Measurements from ENCODE around the gene GREB1L. TPM values are rescaled to one million over a fixed set of nuclear protein-coding genes. Genes with fewer than 3 reads are reported as not detected.

GREB1L gene
- total and polyA plus RNA-seq, 9 of the 15 experiments (the other 6 are each of a cell fraction or from before 2014, with no cell fraction given) = 0.03 TPM; not detected in 8

GRCh38 chr18:21489919-21490495, 248.0 kb downstream of the GREB1L start (continued):
- TF ChIP-seq CLOCK (CRISPR knock-in tag; IDR thresholded peaks at IDR 0.05; ENCODE audit: borderline replicate concordance) (no peak), ETV5 (CRISPR knock-in tag; IDR thresholded peaks at IDR 0.05; ENCODE audit: low read depth) (no peak), JUND (IDR thresholded peaks at IDR 0.05; ENCODE audit: borderline replicate concordance, low read depth, low read length) (peak; percentile 69), JUND (tag; IDR thresholded peaks at IDR 0.05; ENCODE audit: borderline replicate concordance, low read depth, low read length) (peak; percentile 81; the same call in 2 of the 3 replicates), POLR2A (conservative IDR thresholded peaks at IDR 0.05) (no peak), ZBTB17 (CRISPR knock-in tag; IDR thresholded peaks at IDR 0.05) (no peak), KHSRP (IDR thresholded peaks at IDR 0.05) (no peak), TAL1 (IDR thresholded peaks at IDR 0.05) (no peak), ZFPM2 (CRISPR knock-in tag; IDR thresholded peaks at IDR 0.05) (no peak), GABPB2 (CRISPR knock-in tag; conservative IDR thresholded peaks at IDR 0.05) (no peak), PHF20 (IDR thresholded peaks at IDR 0.05; ENCODE audit: partially characterized antibody) (no peak), TCF3 (CRISPR knock-in tag; IDR thresholded peaks at IDR 0.05) (0 out of 2 replicates have a peak, but pooled peaks have one; percentile 15), ZNF398 (CRISPR knock-in tag; IDR thresholded peaks at IDR 0.05) (no peak), ZMIZ1 (IDR thresholded peaks at IDR 0.05; ENCODE audit: low read depth in 2 of 2, low read length in 2 of 2) (no peak), TSC22D4 (tag; IDR thresholded peaks at IDR 0.05) (no peak), CEBPZ (IDR thresholded peaks at IDR 0.05; ENCODE audit: borderline replicate concordance, low read depth, low read length) (no peak), ZNF707 (CRISPR knock-in tag; conservative IDR thresholded peaks at IDR 0.05) (no peak), NCOA4 (IDR thresholded peaks at IDR 0.05; ENCODE audit: partially characterized antibody) (no peak), ZBED1 (IDR thresholded peaks at IDR 0.05) (no peak)
